HG03097 (cell line): ENCODE results near the gene EML4.
"Not testable (repeated sequence)": the region's sequence is repeated elsewhere in the genome, so short reads cannot be mapped to it uniquely, and the experiment has no call there.

Experiments
- ATAC-seq: cut with Tn5 transposase; IDR thresholded peaks from one replicate; pipeline ENCODE4 v1.9.1; 2021; ENCODE audit not compliant: unreplicated experiment, low FRiP score

The EML4 gene

DNA sequence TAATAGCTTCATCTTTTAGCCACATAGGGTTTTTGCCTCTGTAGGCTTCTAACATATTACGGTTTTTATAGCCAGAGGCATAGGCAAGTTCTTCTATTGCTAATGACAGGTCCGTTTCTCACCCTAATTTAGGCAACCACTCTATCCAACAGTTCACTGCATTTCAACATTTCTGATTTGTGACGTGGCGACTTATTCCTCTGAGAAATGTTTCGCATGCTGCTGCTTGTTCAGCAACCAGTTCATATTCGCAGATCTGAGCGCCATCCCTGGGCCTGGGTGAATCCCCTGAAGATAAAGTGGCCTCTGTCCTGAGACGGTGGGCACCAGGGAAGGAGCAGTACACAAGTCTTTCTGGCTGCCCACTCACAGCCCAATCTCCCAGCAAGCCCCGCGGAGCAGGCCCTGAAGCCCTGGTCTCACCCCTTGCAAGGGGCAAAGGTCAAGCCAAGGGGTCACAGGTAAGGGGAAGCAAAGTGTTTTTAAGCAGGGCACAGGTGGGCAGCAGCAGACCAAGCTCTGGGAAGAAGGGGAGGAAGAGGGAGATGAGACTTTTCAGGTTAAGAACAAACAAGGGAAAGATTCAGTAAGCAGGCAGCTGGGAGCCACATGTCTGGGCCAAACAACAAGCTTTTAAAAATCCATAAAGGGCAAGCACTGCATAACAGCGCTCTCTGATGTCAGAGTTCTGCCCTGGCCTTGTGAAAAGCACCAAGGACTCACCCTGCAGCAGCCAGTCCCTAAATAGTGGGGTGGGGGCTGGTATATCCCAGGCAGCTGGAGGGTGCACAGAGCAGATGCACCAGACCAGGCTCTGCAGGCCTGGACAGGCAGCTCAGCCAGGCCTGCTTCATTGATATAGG, 202.7 kb downstream of the EML4 start:
- ATAC-seq: no peak

DNA sequence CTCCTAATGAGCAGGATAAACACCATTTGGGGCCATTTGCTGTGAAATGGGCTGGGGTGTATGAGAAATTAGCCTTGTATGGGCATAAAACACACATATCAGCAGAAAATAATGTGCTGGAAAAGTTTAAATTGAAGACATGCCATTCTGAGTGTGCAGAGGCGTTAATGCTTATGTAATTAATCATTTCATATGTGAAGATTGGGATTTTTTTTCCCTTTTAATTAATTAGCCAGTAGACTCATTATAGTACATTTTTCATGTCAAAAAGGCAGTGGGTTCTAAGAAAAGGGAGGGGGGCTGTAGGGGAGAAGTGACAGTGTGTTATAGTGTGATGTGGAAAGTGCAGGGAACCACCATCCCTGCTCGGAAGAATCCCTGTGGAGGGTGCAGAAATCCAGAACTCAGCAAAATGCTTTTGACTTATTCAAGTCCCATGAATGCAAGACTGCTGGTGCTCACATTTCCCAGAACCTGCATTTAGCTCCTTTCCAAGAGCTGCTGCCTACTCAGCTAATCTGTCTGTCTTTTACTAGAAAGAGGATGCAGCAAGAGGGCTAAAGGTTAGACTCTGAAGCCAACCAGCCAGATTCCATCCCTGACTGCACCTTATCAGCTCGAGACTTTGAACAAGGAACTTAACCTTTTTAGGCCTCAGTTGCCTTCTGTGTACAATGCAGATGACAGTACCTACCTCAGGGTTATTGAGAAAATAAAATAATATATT, 203.5 kb downstream of the EML4 start:
- ATAC-seq: no peak

DNA sequence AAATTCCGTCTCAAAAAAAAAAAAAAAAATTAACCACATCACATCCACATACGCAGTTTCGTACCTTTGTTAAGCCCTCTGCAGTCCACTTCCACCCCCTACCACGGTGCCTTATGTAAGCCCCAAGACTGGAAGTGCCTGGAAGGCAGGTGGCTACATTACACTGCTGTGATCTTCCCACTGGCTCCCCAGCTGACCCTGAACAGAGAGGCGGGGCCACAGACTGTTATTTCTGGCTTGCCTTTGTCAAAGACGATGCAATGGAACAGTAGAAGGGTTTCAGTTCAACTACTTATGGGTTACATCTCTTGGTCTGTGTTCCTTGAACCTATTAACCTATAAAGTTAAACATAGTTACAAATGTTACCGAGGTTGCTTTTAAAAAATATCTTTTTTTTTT, 207.6 kb downstream of the EML4 start:
- no peak for ATAC-seq

DNA sequence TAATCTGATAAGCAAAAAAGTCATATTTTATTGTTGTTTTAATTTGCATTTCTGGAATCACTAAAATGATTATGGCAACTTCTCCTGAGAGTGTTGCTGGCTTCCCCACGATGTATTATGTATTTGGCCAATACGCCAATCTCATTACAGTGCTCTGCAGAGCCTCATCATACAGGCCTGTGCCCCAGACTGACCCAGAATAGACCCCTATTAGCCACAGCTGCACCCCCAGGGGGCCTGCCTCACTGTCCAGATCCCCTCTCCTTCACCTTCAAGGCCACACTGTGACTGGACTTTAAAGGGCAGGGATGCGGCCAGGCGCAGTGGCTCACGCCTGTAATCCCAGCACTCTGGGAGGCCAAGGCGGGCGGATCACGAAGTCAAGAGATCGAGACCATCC, 209.3 kb downstream of the EML4 start:
- ATAC-seq: no peak

DNA sequence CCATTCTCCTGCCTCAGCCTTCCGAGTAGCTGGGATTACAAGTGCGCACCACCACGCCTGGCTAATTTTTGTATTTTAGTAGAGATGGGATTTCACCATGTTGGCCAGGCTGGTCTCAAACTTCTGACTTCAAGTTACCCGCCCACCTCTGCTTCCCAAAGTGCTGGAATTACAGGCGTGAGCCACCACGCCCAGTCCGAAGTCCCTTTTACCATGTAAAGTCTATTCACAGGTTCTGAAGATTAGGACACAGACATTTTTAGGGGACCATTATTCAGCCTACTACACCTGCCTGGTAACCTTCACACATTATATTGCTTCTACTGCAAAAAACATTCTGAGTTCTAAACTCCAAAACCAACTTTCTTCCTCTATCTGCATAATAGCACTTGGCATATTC, 210.9 kb downstream of the EML4 start:
- not testable (repeated sequence) for ATAC-seq

DNA sequence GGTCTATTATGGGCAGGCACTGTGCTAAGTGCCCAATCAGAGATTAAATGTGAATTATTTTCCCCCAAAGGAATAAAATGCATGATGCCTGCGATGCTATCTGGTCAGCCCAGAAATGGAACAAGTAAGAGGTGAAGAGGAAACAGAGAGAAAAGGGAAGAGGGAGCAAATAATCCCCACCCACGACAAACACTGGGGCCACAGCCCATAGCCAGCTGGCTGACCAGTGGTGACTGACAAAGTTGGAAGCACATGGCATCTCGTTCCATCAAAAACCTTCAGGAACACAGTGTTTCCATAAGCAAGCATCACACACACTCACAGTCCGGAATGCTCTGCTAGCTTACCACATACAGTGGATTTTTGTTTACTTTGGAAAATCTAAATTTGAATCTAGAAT, 213.0 kb downstream of the EML4 start:
- no peak for ATAC-seq
